HG03025 (cell line): Measurements from ENCODE around the gene PCDHGA10.
A peak's percentile ranks its signal among the peaks of the same experiment; 100 is the strongest.
"Not testable (repeated sequence)": the region's sequence is repeated elsewhere in the genome, so short reads cannot be mapped to it uniquely, and the experiment has no call there.

Experiments used
- ATAC-seq: cut with Tn5 transposase; IDR thresholded peaks from one replicate; pipeline ENCODE4 v1.9.1; 2021; ENCODE audit warnings: mild to moderate bottlenecking, moderate library complexity; ENCODE audit not compliant: unreplicated experiment, low FRiP score

Gene PCDHGA10

GRCh38 chr5:141392429-141393198 lies 20.2 kb upstream of the PCDHGA10 start, which contains the start of gene PCDHGA8:
Gene PCDHGA8 (plus strand): TSS chr5:141392633. CDS start chr5:141392814, 181 bp downstream.
- ATAC-seq = no peak

DNA sequence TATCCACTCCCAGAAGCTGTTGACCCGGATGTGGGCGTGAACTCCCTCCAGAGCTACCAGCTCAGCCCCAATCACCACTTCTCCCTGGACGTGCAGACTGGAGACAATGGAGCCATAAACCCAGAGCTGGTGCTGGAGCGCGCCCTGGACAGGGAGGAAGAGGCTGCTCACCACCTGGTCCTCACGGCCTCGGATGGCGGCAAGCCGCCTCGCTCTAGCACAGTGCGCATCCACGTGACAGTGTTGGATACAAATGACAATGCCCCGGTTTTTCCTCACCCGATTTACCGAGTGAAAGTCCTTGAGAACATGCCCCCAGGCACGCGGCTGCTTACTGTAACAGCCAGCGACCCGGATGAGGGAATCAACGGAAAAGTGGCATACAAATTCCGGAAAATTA lies 19.5 kb upstream of the PCDHGA10 start:
- no peak for ATAC-seq

GRCh38 chr5:141394401-141395187 lies 18.2 kb upstream of the PCDHGA10 start:
- ATAC-seq = not testable (repeated sequence)

- ATAC-seq = not testable (repeated sequence)
These were observed 14.8 kb upstream of the PCDHGA10 start, which contains the start of gene PCDHGB5 for GRCh38 chr5:141397756-141398551. Gene PCDHGB5 (plus strand): TSS chr5:141397947. CDS start chr5:141398128, 181 bp downstream.

DNA sequence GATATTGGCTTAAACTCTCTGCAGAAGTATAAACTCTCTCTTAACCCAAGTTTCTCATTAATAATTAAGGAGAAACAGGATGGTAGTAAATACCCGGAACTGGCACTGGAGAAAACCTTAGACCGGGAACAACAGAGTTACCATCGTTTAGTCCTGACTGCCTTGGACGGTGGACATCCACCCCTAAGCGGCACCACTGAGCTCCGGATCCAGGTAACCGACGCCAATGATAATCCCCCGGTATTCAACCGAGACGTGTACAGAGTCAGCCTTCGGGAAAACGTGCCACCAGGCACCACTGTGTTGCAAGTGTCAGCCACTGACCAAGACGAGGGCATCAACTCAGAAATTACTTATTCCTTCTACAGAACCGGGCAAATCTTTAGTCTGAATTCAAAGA lies 14.2 kb upstream of the PCDHGA10 start:
- ATAC-seq = no peak

GRCh38 chr5:141399555-141400258 lies 13.1 kb upstream of the PCDHGA10 start:
- no peak for ATAC-seq

DNA sequence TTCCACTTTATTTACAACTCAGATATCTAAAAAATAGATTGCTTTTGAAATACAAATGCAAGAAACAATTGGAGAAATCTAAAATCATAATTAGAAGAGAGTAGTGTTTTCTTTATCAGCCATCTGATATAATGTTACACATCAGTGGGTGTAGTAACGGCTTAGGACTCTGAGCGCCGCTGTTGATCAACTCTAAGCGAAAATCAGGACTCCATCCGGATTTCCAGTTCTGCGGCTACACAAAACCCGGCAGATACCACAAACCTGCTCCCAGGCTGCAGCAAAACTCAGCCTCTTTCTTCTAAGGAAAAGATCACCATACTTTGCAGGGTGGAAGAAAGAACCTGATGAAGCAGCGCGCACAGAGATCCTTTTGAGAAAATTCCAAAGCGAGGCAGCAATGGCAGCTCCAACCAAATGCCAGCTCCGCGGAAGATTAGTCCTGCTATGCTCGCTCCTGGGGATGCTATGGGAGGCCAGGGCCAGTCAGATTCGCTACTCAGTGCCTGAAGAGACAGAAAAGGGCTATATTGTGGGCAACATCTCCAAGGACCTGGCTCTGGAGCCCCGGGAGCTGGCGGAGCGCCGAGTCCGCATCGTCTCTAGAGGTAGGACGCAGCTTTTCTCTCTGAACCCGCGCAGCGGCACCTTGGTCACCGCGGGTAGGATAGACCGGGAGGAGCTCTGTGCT lies 10.1 kb upstream of the PCDHGA10 start, which contains the start of gene PCDHGA9:
Gene PCDHGA9, plus strand, starts transcription at position 226 of the 691 bp plus-strand sequence. Its CDS starts 175 bp downstream, at position 401.
- ATAC-seq = no peak

DNA sequence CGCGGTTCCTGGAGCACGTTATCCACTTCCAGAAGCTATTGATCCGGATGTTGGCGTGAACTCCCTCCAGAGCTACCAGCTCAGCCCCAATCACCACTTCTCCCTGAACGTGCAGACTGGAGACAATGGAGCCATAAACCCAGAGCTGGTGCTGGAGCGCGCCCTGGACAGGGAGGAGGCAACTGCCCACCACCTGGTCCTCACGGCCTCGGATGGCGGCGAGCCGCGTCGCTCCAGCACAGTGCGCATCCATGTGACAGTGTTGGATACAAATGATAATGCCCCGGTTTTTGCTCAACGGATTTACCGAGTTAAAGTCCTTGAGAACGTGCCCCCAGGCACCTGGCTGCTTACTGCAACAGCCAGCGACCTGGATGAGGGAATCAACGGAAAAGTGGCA lies 9.4 kb upstream of the PCDHGA10 start:
- ATAC-seq = no peak

DNA sequence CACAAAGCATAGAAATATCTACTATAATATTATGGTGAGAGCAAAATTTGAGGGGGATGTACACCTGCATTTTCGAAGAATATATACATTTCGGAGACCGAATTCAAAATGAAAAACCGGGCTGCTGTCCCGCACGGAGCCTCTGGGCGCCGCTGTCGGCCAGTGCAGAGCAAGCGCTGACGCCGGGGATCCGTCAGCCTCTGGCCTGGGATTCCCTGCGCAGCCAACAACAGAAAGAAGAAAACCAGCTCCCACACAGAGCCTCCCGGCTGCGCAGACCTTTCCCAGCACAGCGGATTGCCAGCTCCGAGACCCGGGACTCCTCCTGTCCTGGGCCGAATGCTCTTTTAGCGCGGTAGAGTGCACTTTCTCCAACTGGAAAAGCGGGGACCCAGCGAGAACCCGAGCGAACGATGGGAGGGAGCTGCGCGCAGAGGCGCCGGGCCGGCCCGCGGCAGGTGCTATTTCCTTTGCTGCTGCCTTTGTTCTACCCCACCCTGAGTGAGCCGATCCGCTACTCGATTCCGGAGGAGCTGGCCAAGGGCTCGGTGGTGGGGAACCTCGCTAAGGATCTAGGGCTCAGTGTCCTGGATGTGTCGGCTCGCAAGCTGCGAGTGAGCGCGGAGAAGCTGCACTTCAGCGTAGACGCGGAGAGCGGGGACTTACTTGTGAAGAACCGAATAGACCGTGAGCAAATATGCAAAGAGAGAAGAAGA lies 4.8 kb upstream of the PCDHGA10 start, which contains the start of gene PCDHGB6:
Gene PCDHGB6, plus strand, starts transcription at position 232 of the 716 bp plus-strand sequence. Its CDS starts 182 bp downstream, at position 414.
- ATAC-seq = not testable (repeated sequence)

GRCh38 chr5:141409598-141410306 lies 3.0 kb upstream of the PCDHGA10 start:
- no peak for ATAC-seq

DNA sequence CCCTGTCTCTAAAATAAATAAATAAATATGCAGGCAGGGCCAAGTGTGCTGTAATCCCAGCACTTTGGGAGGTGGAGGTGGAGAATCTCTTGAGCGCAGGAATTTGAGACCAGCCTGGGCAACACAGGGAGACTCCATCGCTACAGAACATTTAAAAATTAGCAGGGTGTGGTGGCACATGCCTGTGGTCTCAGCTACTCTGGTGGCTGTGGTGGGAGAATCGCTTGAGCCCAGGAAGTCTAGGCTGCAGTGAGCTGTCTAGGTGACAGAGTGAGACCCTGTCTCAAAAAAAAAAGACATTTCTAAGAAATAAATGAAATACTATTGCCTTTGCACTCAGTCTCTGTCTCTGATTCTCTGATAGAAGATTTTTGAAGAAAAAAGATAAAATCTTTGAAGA lies 1.2 kb upstream of the PCDHGA10 start:
- no peak for ATAC-seq

DNA sequence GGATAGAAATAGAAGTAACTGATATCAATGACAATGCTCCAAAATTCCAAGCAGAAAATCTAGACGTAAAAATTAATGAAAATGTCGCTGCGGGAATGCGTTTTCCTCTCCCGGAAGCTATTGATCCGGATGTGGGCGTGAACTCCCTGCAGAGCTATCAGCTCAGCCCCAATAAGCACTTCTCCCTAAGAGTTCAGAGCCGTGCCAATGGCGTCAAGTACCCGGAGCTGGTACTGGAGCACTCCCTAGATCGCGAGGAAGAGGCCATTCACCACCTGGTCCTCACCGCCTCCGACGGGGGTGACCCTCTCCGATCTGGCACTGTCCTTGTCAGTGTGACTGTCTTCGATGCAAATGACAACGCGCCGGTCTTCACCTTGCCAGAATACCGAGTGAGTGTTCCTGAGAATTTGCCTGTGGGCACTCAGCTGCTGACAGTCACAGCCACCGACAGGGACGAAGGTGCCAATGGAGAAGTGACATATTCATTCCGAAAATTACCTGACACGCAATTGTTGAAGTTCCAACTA lies 818 bp downstream of the PCDHGA10 start:
- ATAC-seq = no peak

DNA sequence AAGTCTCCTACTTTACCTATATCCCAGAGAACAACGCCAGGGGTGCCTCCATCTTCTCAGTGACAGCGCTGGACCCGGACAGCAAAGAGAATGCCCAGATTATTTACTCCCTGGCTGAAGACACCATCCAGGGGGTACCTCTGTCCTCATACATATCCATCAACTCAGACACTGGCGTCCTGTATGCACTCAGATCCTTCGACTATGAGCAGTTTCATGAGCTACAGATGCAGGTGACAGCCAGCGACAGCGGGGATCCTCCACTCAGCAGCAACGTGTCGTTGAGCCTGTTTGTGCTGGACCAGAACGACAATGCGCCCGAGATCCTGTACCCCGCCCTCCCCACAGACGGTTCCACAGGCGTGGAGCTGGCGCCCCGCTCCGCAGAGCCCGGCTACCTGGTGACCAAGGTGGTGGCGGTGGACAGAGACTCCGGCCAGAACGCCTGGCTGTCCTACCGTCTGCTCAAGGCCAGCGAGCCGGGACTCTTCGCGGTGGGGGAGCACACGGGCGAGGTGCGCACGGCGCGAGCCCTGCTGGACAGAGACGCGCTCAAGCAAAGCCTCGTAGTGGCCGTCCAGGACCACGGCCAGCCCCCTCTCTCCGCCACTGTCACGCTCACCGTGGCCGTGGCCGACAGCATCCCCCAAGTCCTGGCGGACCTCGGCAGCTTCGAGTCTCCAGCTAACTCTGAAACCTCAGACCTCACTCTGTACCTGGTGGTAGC lies 1.9 kb downstream of the PCDHGA10 start:
- not testable (repeated sequence) for ATAC-seq

- ATAC-seq = not testable (repeated sequence)
These were observed 2.5 kb downstream of the PCDHGA10 start for GRCh38 chr5:141415275-141415618.

GRCh38 chr5:141417494-141418172 lies 4.8 kb downstream of the PCDHGA10 start, which contains the start of gene PCDHGB7:
Gene PCDHGB7 (plus strand): TSS chr5:141417677. CDS start chr5:141417860, 183 bp downstream.
- ATAC-seq = peak; percentile 78

DNA sequence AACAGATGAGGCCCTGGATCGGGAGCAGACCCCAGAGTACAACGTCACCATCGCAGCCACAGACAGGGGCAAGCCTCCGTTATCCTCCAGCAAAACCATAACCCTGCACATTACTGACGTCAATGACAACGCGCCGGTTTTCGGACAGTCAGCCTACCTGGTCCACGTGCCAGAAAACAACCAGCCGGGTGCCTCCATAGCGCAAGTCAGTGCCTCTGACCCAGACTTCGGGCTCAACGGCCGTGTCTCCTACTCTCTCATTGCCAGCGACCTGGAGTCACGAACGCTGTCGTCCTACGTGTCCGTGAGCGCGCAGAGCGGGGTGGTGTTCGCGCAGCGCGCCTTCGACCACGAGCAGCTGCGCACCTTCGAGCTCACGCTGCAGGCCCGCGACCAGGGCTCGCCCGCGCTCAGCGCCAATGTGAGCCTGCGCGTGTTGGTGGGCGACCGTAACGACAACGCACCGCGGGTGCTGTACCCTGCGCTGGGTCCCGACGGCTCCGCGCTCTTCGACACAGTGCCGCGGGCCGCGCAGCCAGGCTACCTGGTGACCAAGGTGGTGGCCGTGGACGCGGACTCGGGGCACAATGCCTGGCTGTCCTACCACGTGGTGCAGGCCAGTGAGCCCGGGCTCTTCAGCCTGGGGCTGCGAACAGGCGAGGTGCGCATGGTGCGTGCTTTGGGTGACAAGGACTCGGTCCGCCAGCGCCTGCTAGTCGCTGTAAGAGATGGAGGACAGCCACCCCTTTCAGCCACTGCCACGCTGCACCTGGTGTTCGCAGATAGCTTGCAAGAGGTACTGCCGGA lies 6.5 kb downstream of the PCDHGA10 start:
- no peak for ATAC-seq
